H9 (cell line): ENCODE data around the gene AQP5. TPM values are rescaled to one million over a fixed set of nuclear protein-coding genes. Genes with fewer than 3 reads are reported as not detected.

Experiments used
- DNase-seq: peaks from one replicate; pipeline ENCODE4 v3.0.0-alpha.2; 2017
- H2AFZ ChIP-seq: one replicate; pipeline ENCODE4 v1.6.1; 2013; ENCODE audit warnings: mild to moderate bottlenecking, low read length, control low read depth, moderate library complexity
- H2AK5ac ChIP-seq: 2 replicates; pipeline ENCODE4 v1.6.1; 2013; ENCODE audit warnings: low read length, control low read depth, mixed read lengths; ENCODE audit not compliant: insufficient read length
- H2BK120ac ChIP-seq: one replicate; pipeline ENCODE4 v1.6.1; 2013; ENCODE audit warnings: low read depth, mild to moderate bottlenecking, low read length, control low read depth, inconsistent platforms; ENCODE audit not compliant: poor library complexity, severe bottlenecking
- H2BK12ac ChIP-seq: 2 replicates; pipeline ENCODE4 v1.6.1; 2013; ENCODE audit warnings: low read length, control low read depth, mixed read lengths, low read depth; ENCODE audit not compliant: insufficient read length
- H2BK15ac ChIP-seq: 2 replicates; pipeline ENCODE4 v1.6.1; 2013; ENCODE audit warnings: low read depth, low read length, control low read depth
- H2BK20ac ChIP-seq: one replicate; pipeline ENCODE4 v1.6.1; 2013; ENCODE audit warnings: low read depth, mild to moderate bottlenecking, low read length, control low read depth, inconsistent platforms; ENCODE audit not compliant: poor library complexity, severe bottlenecking
- H2BK5ac ChIP-seq: 2 replicates; pipeline ENCODE4 v1.6.1; 2013; ENCODE audit warnings: low read length, control low read depth, mixed read lengths; ENCODE audit not compliant: insufficient read length
- H3K14ac ChIP-seq: 2 replicates; pipeline ENCODE4 v1.6.1; 2013; ENCODE audit warnings: low read length, control low read depth; ENCODE audit not compliant: insufficient read depth
- H3K18ac ChIP-seq: 2 replicates; pipeline ENCODE4 v1.6.1; 2013; ENCODE audit warnings: low read depth, mild to moderate bottlenecking, mixed read lengths, low read length, control low read depth; ENCODE audit not compliant: insufficient read length
- H3K23ac ChIP-seq: 2 replicates; pipeline ENCODE4 v1.6.1; 2013; ENCODE audit warnings: low read length, control low read depth, mixed read lengths, low read depth; ENCODE audit not compliant: insufficient read length
- H3K23me2 ChIP-seq: 2 replicates; pipeline ENCODE4 v1.6.1; 2013; ENCODE audit warnings: low read depth, mild to moderate bottlenecking, mixed read lengths, low read length, control low read depth; ENCODE audit not compliant: insufficient read length, poor library complexity, severe bottlenecking
- H3K27ac ChIP-seq: 2 replicates; pipeline ENCODE4 v1.5.1; 2013; ENCODE audit warnings: low read length, control low read depth, mixed read lengths, low read depth; ENCODE audit not compliant: insufficient read length
- H3K27me3 ChIP-seq: 2 replicates; pipeline ENCODE4 v1.6.1; 2013; ENCODE audit warnings: low read length, control low read depth, inconsistent platforms; ENCODE audit not compliant: insufficient read depth
- H3K4ac ChIP-seq: 2 replicates; pipeline ENCODE4 v1.6.1; 2013; ENCODE audit warnings: low read depth, mild to moderate bottlenecking, control low read depth, inconsistent platforms, low read length, moderate library complexity
- H3K4me1 ChIP-seq: 2 replicates; pipeline ENCODE4 v1.6.1; 2013; ENCODE audit warnings: low read length, control low read depth, inconsistent platforms; ENCODE audit not compliant: insufficient read depth
- H3K4me2 ChIP-seq: 2 replicates; pipeline ENCODE4 v1.6.1; 2013; ENCODE audit warnings: low read length, control low read depth, mixed read lengths; ENCODE audit not compliant: insufficient read length, insufficient read depth
- H3K56ac ChIP-seq: 2 replicates; pipeline ENCODE4 v1.6.1; 2013; ENCODE audit warnings: low read depth, mild to moderate bottlenecking, mixed read lengths, low read length, control low read depth; ENCODE audit not compliant: insufficient read length
- H3K79me1 ChIP-seq: 2 replicates; pipeline ENCODE4 v1.6.1; 2013; ENCODE audit warnings: low read depth, mild to moderate bottlenecking, moderate library complexity, low read length, control low read depth, inconsistent platforms; ENCODE audit not compliant: insufficient read depth, poor library complexity, severe bottlenecking
- H3K79me2 ChIP-seq: 2 replicates; pipeline ENCODE4 v1.6.1; 2013; ENCODE audit warnings: low read length, control low read depth, inconsistent platforms; ENCODE audit not compliant: insufficient read depth
- H3K9ac ChIP-seq: 2 replicates; pipeline ENCODE4 v1.6.1; 2013; ENCODE audit warnings: low read length, control low read depth, mixed read lengths; ENCODE audit not compliant: insufficient read length; ENCODE audit errors: extremely low read depth
- H3K9me3 ChIP-seq: one replicate; pipeline ENCODE4 v1.6.1; 2013; ENCODE audit warnings: low read depth, low read length, inconsistent platforms; ENCODE audit not compliant: control insufficient read depth
- H3T11ph ChIP-seq: one replicate; pipeline ENCODE4 v1.6.1; 2013; ENCODE audit warnings: mild to moderate bottlenecking, low read length, control low read depth, inconsistent platforms
- H4K20me1 ChIP-seq: one replicate; pipeline ENCODE4 v1.6.1; 2013; ENCODE audit not compliant: control insufficient read depth, insufficient read length, insufficient read depth
- H4K5ac ChIP-seq: 2 replicates; pipeline ENCODE4 v1.6.1; 2013; ENCODE audit warnings: low read depth, mild to moderate bottlenecking, mixed read lengths, low read length, control low read depth; ENCODE audit not compliant: insufficient read length
- H4K8ac ChIP-seq: replicated peaks from 2 replicates; pipeline ENCODE4 v1.6.1; 2013; ENCODE audit warnings: low read length, control low read depth, mixed read lengths, low read depth; ENCODE audit not compliant: insufficient read length
- H4K91ac ChIP-seq: 2 replicates; pipeline ENCODE4 v1.6.1; 2013; ENCODE audit warnings: low read depth, mild to moderate bottlenecking, moderate library complexity, mixed read lengths, low read length, control low read depth; ENCODE audit not compliant: insufficient read length
- H3K27ac Mint-ChIP-seq, 3 experiments: 2 replicates in 2 of 3; 3 replicates in 1 of 3; pipeline ENCODE4 v1.8.0; 2020 to 2021; ENCODE audit warnings: mixed read lengths in 3 of 3, mild to moderate bottlenecking in 1 of 3, moderate library complexity in 1 of 3
- H3K27me3 Mint-ChIP-seq: 2 replicates; pipeline ENCODE4 v1.8.0; 2021; ENCODE audit warnings: low read depth, mild to moderate bottlenecking, moderate library complexity, mixed read lengths
- H3K36me3 Mint-ChIP-seq, 3 experiments: 2 replicates in 2 of 3; 3 replicates in 1 of 3; pipeline ENCODE4 v1.8.0; 2020 to 2021; ENCODE audit warnings: low read depth in 3 of 3, mixed read lengths in 3 of 3; ENCODE audit not compliant: insufficient read depth in 1 of 3
- H3K4me1 Mint-ChIP-seq, 2 experiments: 2 replicates each; pipeline ENCODE4 v1.8.0; 2020; ENCODE audit warnings: mixed read lengths in 2 of 2
- H3K4me3 Mint-ChIP-seq, 2 experiments: 2 replicates in 1 of 2; 3 replicates in 1 of 2; pipeline ENCODE4 v1.8.0; 2020 to 2021; ENCODE audit warnings: mild to moderate bottlenecking in 2 of 2, mixed read lengths in 2 of 2, moderate library complexity in 1 of 2
- H3K9me3 Mint-ChIP-seq, 2 experiments: 2 replicates in 1 of 2; 3 replicates in 1 of 2; pipeline ENCODE4 v1.8.0; 2020; ENCODE audit warnings: mild to moderate bottlenecking in 2 of 2, mixed read lengths in 2 of 2, moderate library complexity in 1 of 2
- WGBS: extraction: QIAGEN DNeasy Blood & Tissue Kit; methylation state at CpG from one replicate; pipeline ENCODE4 v1.1.7; 2013; ENCODE audit warnings: missing lambda C conversion rate, low lambda C conversion rate, mixed read lengths; ENCODE audit not compliant: insufficient read length; ENCODE audit errors: extremely low coverage; 5-methylcytosine and 5-hydroxymethylcytosine counted together
- total RNA-seq: library from RNA; stranded (reverse); gene quantifications from 2 replicates; pipeline ENCODE4 v1.2.1, GENCODE V29; 2021
- TF ChIP-seq, protein P1 (sequence below): fragments of 200-600 bp; sonication (generic); conservative IDR thresholded peaks from 3 replicates; pipeline ENCODE4 v1.8.0; 2021; ENCODE audit warnings: antibody characterized with exemption, mild to moderate bottlenecking

AQP5 gene
- total RNA-seq, 1 experiment from 2014 or later, result 2.8 TPM

DNA sequence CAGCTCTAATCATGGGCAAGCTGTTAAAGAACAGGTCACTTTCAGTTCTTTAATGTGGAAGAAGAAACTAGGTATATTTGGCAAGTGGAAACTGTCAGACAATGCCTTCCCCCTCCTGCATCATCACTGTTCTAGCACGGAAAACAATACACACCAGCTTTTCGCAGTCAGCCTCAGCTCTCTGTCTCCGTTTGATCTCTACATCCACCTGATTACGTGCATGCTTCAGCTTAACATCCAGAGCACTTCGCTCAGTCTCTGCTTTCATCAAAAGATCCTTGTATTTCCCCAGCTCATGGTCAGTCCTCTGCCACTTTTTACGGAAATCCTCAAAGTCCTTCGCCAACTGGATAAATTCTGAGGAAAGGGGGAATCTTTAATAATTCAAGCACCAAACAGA is 44.6 kb downstream of the AQP5 start:
- no peaks in the 10 kb centered on the region for H4K20me1 ChIP-seq
- no peaks in the 10 kb centered on the region for H3K4me1 ChIP-seq
- no peak overlapping the region for H2BK15ac ChIP-seq
- peaks cover 7 to 62% (median 53%) of the 10 kb centered on the region in 3 experiments; a peak in 6 of 7 replicates for H3K36me3 Mint-ChIP-seq
- WGBS, result no CpG with 5 or more reads among the region's 7 CpGs
- H3K27ac Mint-ChIP-seq, result no peak overlapping the region
- H3K4me1 Mint-ChIP-seq, result no peaks in the 10 kb centered on the region
- H3K23ac ChIP-seq, result no peak overlapping the region
- no peak overlapping the region for H2AFZ ChIP-seq
- H3K23me2 ChIP-seq, result no peaks in the 10 kb centered on the region
- no peak overlapping the region for H2BK5ac ChIP-seq
- H2BK120ac ChIP-seq, result no peak overlapping the region
- no peak overlapping the region for H3K14ac ChIP-seq
- DNase-seq, result no peak
- no peaks in the 10 kb centered on the region for H3K27me3 Mint-ChIP-seq
- H4K91ac ChIP-seq, result no peak overlapping the region
- no peak overlapping the region for H3K4me3 Mint-ChIP-seq
- peaks cover 3% of the 10 kb centered on the region for H3K79me1 ChIP-seq
- no peaks in the 10 kb centered on the region for H3K9me3 Mint-ChIP-seq
- no peaks in the 10 kb centered on the region for H3K9me3 ChIP-seq
- H4K8ac ChIP-seq, result no peak overlapping the region
- H3K4ac ChIP-seq, result no peak overlapping the region
- no peak overlapping the region for H4K5ac ChIP-seq
- no peak overlapping the region for H3T11ph ChIP-seq
- H3K79me2 ChIP-seq, result no peaks in the 10 kb centered on the region
- H3K27me3 ChIP-seq, result no peaks in the 10 kb centered on the region
- TF ChIP-seq, protein P1, sequence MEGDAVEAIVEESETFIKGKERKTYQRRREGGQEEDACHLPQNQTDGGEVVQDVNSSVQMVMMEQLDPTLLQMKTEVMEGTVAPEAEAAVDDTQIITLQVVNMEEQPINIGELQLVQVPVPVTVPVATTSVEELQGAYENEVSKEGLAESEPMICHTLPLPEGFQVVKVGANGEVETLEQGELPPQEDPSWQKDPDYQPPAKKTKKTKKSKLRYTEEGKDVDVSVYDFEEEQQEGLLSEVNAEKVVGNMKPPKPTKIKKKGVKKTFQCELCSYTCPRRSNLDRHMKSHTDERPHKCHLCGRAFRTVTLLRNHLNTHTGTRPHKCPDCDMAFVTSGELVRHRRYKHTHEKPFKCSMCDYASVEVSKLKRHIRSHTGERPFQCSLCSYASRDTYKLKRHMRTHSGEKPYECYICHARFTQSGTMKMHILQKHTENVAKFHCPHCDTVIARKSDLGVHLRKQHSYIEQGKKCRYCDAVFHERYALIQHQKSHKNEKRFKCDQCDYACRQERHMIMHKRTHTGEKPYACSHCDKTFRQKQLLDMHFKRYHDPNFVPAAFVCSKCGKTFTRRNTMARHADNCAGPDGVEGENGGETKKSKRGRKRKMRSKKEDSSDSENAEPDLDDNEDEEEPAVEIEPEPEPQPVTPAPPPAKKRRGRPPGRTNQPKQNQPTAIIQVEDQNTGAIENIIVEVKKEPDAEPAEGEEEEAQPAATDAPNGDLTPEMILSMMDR, result no peak
- H2BK20ac ChIP-seq, result no peak overlapping the region
- H3K27ac ChIP-seq, result no peak overlapping the region
- no peak overlapping the region for H2AK5ac ChIP-seq
- no peak overlapping the region for H3K9ac ChIP-seq
- H2BK12ac ChIP-seq, result no peak overlapping the region
- H3K18ac ChIP-seq, result no peak overlapping the region
- H3K56ac ChIP-seq, result no peak overlapping the region
- H3K4me2 ChIP-seq, result no peak overlapping the region
